IMR-90 (cell line): ENCODE measurements around the gene LHFPL6. TPM values are rescaled to one million over a fixed set of nuclear protein-coding genes. Genes with fewer than 3 reads are reported as not detected.

Experiments used
- ATAC-seq: fragments of 200-7000 bp; cut with Tn5 transposase; 2 replicates; pipeline ENCODE4 v1.9.1; 2020; ENCODE audit warnings: low read depth, mild to moderate bottlenecking, moderate library complexity
- BruUV-seq: library from RNA; stranded (reverse); fragments of 400-500 nt; replicated peaks from 2 replicates; lab custom pipeline; 2021; lab: Mats Ljungman, UMichigan
- CTCF ChIA-PET: fragments of 300-600 bp; formaldehyde crosslinking; extraction: SDS; loops from one replicate; lab custom pipeline; 2021; ENCODE audit warnings: antibody characterized with exemption; lab: Yijun Ruan, JAX
- POLR2A ChIA-PET: fragments of 300-600 bp; sonication (Branson Sonifier 250); formaldehyde crosslinking; loops from one replicate; lab custom pipeline; 2022; ENCODE audit warnings: antibody characterized with exemption; ENCODE audit not compliant: unreplicated experiment; lab: Charles Lee
- DNase-seq: peaks from one replicate; pipeline ENCODE4 v3.0.0; 2013
- H2AFZ ChIP-seq: replicated peaks from 2 replicates; pipeline ENCODE3; 2013; ENCODE audit warnings: low read length, mild to moderate bottlenecking; ENCODE audit not compliant: poor library complexity
- H2AK5ac ChIP-seq: 2 replicates; pipeline ENCODE4 v1.6.1; 2013; ENCODE audit warnings: low read depth, low read length, inconsistent platforms
- H2AK9ac ChIP-seq: replicated peaks from 2 replicates; pipeline ENCODE3; 2013; ENCODE audit warnings: mild to moderate bottlenecking, low read depth, low read length, moderate library complexity; ENCODE audit not compliant: poor library complexity
- H2BK120ac ChIP-seq: 2 replicates; pipeline ENCODE4 v1.6.1; 2013; ENCODE audit warnings: low read depth, low read length, inconsistent platforms
- H2BK15ac ChIP-seq: 3 replicates; pipeline ENCODE4 v1.6.1; 2013; ENCODE audit warnings: low read depth, low read length, inconsistent platforms
- H2BK20ac ChIP-seq: 2 replicates; pipeline ENCODE4 v1.6.1; 2013; ENCODE audit warnings: low read depth, mild to moderate bottlenecking, inconsistent platforms, low read length, moderate library complexity
- H2BK5ac ChIP-seq: 2 replicates; pipeline ENCODE4 v1.6.1; 2013; ENCODE audit warnings: mild to moderate bottlenecking, low read depth, low read length, inconsistent platforms; ENCODE audit not compliant: poor library complexity, severe bottlenecking
- H3K14ac ChIP-seq: replicated peaks from 2 replicates; pipeline ENCODE4 v1.6.1; 2013; ENCODE audit warnings: low read depth, low read length, inconsistent platforms
- H3K18ac ChIP-seq: 2 replicates; pipeline ENCODE4 v1.6.1; 2013; ENCODE audit warnings: low read depth, low read length, control low read depth
- H3K23ac ChIP-seq: 2 replicates; pipeline ENCODE4 v1.6.1; 2013; ENCODE audit warnings: low read depth, low read length, inconsistent platforms
- H3K27ac ChIP-seq: 2 replicates; pipeline ENCODE4 v1.5.1; 2013; ENCODE audit warnings: mild to moderate bottlenecking, control low read depth, low read length; ENCODE audit not compliant: insufficient read depth
- H3K27me3 ChIP-seq: 2 replicates; pipeline ENCODE4 v1.6.1; 2013; ENCODE audit warnings: low read length; ENCODE audit not compliant: control insufficient read depth, insufficient read depth
- H3K36me3 ChIP-seq: 2 replicates; pipeline ENCODE4 v1.6.1; 2013; ENCODE audit warnings: low read length, mixed read lengths; ENCODE audit not compliant: control insufficient read depth, insufficient read depth
- H3K4ac ChIP-seq: 2 replicates; pipeline ENCODE4 v1.6.1; 2013; ENCODE audit warnings: low read depth, low read length, inconsistent platforms
- H3K4me1 ChIP-seq: 2 replicates; pipeline ENCODE4 v1.6.1; 2013; ENCODE audit warnings: low read length, mixed read lengths; ENCODE audit not compliant: control insufficient read depth, insufficient read depth
- H3K4me2 ChIP-seq: 2 replicates; pipeline ENCODE4 v1.6.1; 2013; ENCODE audit warnings: low read depth, mild to moderate bottlenecking, control low read depth, low read length, moderate library complexity
- H3K4me3 ChIP-seq: 2 replicates; pipeline ENCODE4 v1.5.1; 2013; ENCODE audit warnings: low read depth, mild to moderate bottlenecking, control low read depth, low read length, moderate library complexity; ENCODE audit not compliant: insufficient read depth
- H3K56ac ChIP-seq: 2 replicates; pipeline ENCODE4 v1.6.1; 2013; ENCODE audit warnings: low read length, inconsistent platforms; ENCODE audit not compliant: insufficient read depth; ENCODE audit errors: extremely low read depth
- H3K79me1 ChIP-seq, 2 experiments: 2 replicates each; pipeline ENCODE4 v1.6.1; 2013; ENCODE audit warnings: low read length in 2 of 2, inconsistent platforms in 1 of 2, low read depth in 1 of 2
- H3K9ac ChIP-seq: 2 replicates; pipeline ENCODE4 v1.6.1; 2013; ENCODE audit warnings: low read depth, low read length, control low read depth
- H3K9me1 ChIP-seq: 2 replicates; pipeline ENCODE4 v1.6.1; 2013; ENCODE audit warnings: low read length, inconsistent platforms; ENCODE audit not compliant: insufficient read depth
- H3K9me3 ChIP-seq: 2 replicates; pipeline ENCODE4 v1.6.1; 2013; ENCODE audit warnings: low read length; ENCODE audit not compliant: control insufficient read depth, insufficient read depth
- H4K20me1 ChIP-seq: 2 replicates; pipeline ENCODE4 v1.6.1; 2013; ENCODE audit warnings: low read length, inconsistent platforms; ENCODE audit not compliant: insufficient read depth
- H4K5ac ChIP-seq: 2 replicates; pipeline ENCODE4 v1.6.1; 2013; ENCODE audit warnings: mild to moderate bottlenecking, low read depth, low read length, control low read depth
- H4K8ac ChIP-seq, 2 experiments: 2 replicates each; pipeline ENCODE4 v1.6.1; 2013; ENCODE audit warnings: low read depth in 2 of 2, low read length in 2 of 2, control low read depth in 1 of 2, inconsistent platforms in 1 of 2
- H4K91ac ChIP-seq: 2 replicates; pipeline ENCODE4 v1.6.1; 2013; ENCODE audit warnings: low read depth, low read length, inconsistent platforms; ENCODE audit not compliant: insufficient read depth
- CHD1 ChIP-seq: IDR thresholded peaks from 2 replicates; pipeline ENCODE4 v1.6.1; 2012; ENCODE audit warnings: low read depth, low read length, improper control_type of control experiment
- FOS ChIP-seq: fragments of 150-350 bp; IDR thresholded peaks from 2 replicates; pipeline ENCODE4 v1.6.1; 2016; ENCODE audit warnings: low read depth, low read length
- MAZ ChIP-seq: IDR thresholded peaks from 2 replicates; pipeline ENCODE4 v1.6.1; 2012; ENCODE audit warnings: low read depth, mild to moderate bottlenecking, low read length, improper control_type of control experiment, moderate library complexity, borderline replicate concordance
- MXI1 ChIP-seq: IDR thresholded peaks from 2 replicates; pipeline ENCODE4 v1.6.1; 2012; ENCODE audit warnings: low read depth, mild to moderate bottlenecking, low read length, moderate library complexity, borderline replicate concordance
- NFE2L2 ChIP-seq: fragments of 150-350 bp; IDR thresholded peaks from 2 replicates; pipeline ENCODE4 v1.6.1; 2016; ENCODE audit warnings: low read depth, mild to moderate bottlenecking, low read length
- POLR2A ChIP-seq: IDR thresholded peaks from 2 replicates; pipeline ENCODE4 v1.6.1; 2012; ENCODE audit warnings: mild to moderate bottlenecking, low read depth, low read length
- RFX5 ChIP-seq: IDR thresholded peaks from 2 replicates; pipeline ENCODE4 v1.8.0; 2012; ENCODE audit warnings: low read depth, mild to moderate bottlenecking, low read length, moderate library complexity
- WGBS, 2 experiments: methylation state at CpG; one replicate each; pipeline versions ENCODE4 v1.1.5 to v1.1.7; 2013; ENCODE audit warnings: missing lambda C conversion rate in 2 of 2; ENCODE audit not compliant: insufficient read length in 1 of 2; ENCODE audit errors: extremely low coverage in 2 of 2; 5-methylcytosine and 5-hydroxymethylcytosine counted together
- dilution Hi-C: fragments of 300-500 bp; cut with HindIII; formaldehyde crosslinking; loops from one replicate; pipeline ENCODE4 v1.14.3; 2018; ENCODE audit warnings: low sequenced_read_pairs; ENCODE audit not compliant: unreplicated experiment
- in situ Hi-C: fragments of 300-500 bp; cut with MboI; formaldehyde crosslinking; loops from 3 replicates; pipeline ENCODE4 v1.14.3; 2019; ENCODE audit warnings: low sequenced_read_pairs, inconsistent platforms, mixed read lengths
- intact Hi-C: fragments of 100-400 bp; cut with micrococcal nuclease; formaldehyde crosslinking; loops from 2 replicates; pipeline ENCODE4 v1.10.0; 2022
- polyA plus RNA-seq, 3 experiments: library from polyadenylated mRNA; depleted of rRNA; stranded (reverse); fragments of >200 nt; gene quantifications; 2 replicates each; pipeline ENCODE4 v1.2.3, GENCODE V29; 2012; ENCODE audit warnings: low replicate concordance in 1 of 3
- total RNA-seq: library from RNA; depleted of rRNA; stranded (reverse); fragments of >200 nt; gene quantifications from 2 replicates; pipeline ENCODE4 v1.2.3, GENCODE V29; 2012
- TF ChIP-seq, protein P1 (sequence below): fragments of 150-350 bp; IDR thresholded peaks from 2 replicates; pipeline ENCODE4 v1.6.1; 2017; ENCODE audit warnings: mild to moderate bottlenecking, antibody characterized with exemption, low read length, low read depth

LHFPL6 gene
- total and polyA plus RNA-seq, 2 of the 4 experiments (the other 2 are of a cell fraction): 24.7 to 36.1 TPM

DNA sequence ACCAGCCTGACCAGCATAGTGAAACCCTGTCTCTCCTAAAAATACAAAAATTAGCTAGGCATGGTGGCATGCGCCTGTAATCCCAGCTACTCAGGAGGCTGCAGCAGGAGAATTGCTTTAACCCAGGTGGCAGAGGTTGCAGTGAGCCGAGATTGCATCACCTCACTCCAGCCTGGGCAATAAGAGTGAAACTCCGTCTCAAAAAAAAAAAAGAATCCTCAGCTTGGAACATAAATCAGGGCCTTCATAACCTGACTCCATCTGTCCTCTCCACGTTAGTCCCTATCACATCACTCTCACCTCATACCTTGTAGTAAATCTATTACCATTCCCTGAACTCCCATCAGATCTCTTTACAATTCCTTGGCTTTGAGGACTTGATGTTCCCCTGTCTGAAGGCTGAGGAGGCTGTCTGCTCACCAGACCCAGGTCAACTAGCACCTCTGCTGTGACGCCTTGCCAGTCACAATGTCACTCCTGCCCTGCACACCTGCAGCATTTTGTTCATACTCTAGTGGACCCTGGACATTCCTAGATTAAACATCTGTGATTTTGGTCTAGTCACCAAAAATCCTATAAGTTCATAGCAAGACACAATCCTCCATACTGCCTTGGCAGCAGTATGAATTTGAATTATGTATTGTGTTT lies 15.9 kb downstream of the LHFPL6 start:
- WGBS, 2 experiments: 83% methylated on average over 1 of the region's 5 CpGs; no CpG with 5 or more reads in 1 of the 2 experiments
- in situ Hi-C loops: no loop called here
- dilution Hi-C loops: no loop called here

More for the DNA sequence above, 15.9 kb downstream of the LHFPL6 start:
- Histone ChIP-seq H2BK120ac (no peak overlapping the region), H3K4me3 (no peak overlapping the region), H3K18ac (no peak overlapping the region), H4K8ac (no peak overlapping the region), H3K79me1 (peaks cover 20 to 53% of the 10 kb centered on the region in 2 experiments), H4K91ac (no peak overlapping the region), H2BK5ac (no peak overlapping the region), H3K56ac (no peak overlapping the region), H3K9ac (no peak overlapping the region), H4K20me1 (no peaks in the 10 kb centered on the region), H4K5ac (no peak overlapping the region), H3K4me2 (no peak overlapping the region), H3K23ac (no peak overlapping the region), H2AK5ac (peak overlapping the region; percentile 60; the same call in 1 of the 2 replicates), H3K14ac (no peak overlapping the region), H3K27me3 (no peaks in the 10 kb centered on the region), H3K4me1 (peaks cover 10% of the 10 kb centered on the region), H2AFZ (no peak overlapping the region), H2AK9ac (no peak overlapping the region), H3K4ac (no peak overlapping the region), H3K36me3 (no peaks in the 10 kb centered on the region; the same call in 1 of the 2 replicates), H3K9me3 (no peaks in the 10 kb centered on the region), H3K9me1 (peaks cover 13% of the 10 kb centered on the region), H2BK20ac (no peak overlapping the region), H2BK15ac (no peak overlapping the region), H3K27ac (no peak overlapping the region)
- ChIA-PET POLR2A (no interaction called here), CTCF (no interaction called here)
- DNase-seq: no peak
- no TSS peak for BruUV-seq
- no peak for ATAC-seq
- intact Hi-C loops: no loop called here
- no peak for TF ChIP-seq CHD1
- no peak for TF ChIP-seq MAZ
- no peak for TF ChIP-seq NFE2L2
- no peak for TF ChIP-seq RFX5
- TF ChIP-seq, protein P1, sequence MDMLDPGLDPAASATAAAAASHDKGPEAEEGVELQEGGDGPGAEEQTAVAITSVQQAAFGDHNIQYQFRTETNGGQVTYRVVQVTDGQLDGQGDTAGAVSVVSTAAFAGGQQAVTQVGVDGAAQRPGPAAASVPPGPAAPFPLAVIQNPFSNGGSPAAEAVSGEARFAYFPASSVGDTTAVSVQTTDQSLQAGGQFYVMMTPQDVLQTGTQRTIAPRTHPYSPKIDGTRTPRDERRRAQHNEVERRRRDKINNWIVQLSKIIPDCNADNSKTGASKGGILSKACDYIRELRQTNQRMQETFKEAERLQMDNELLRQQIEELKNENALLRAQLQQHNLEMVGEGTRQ: no peak
- no peak for TF ChIP-seq FOS
- no peak for TF ChIP-seq POLR2A
- TF ChIP-seq MXI1: no peak
